GM18507 (cell line): ENCODE measurements around the gene CEP85.

Experiments used
- DNase-seq: peaks from one replicate; pipeline ENCODE4 v3.0.0; 2011; ENCODE audit warnings: low read depth; ENCODE audit not compliant: insufficient read length; ENCODE audit errors: extremely low spot score
- FAIRE-seq: peaks from 2 replicates; lab custom pipeline; 2011; peaks lifted over from hg19 to GRCh38; lab: Jason Lieb, UNC

Gene CEP85, protein sequence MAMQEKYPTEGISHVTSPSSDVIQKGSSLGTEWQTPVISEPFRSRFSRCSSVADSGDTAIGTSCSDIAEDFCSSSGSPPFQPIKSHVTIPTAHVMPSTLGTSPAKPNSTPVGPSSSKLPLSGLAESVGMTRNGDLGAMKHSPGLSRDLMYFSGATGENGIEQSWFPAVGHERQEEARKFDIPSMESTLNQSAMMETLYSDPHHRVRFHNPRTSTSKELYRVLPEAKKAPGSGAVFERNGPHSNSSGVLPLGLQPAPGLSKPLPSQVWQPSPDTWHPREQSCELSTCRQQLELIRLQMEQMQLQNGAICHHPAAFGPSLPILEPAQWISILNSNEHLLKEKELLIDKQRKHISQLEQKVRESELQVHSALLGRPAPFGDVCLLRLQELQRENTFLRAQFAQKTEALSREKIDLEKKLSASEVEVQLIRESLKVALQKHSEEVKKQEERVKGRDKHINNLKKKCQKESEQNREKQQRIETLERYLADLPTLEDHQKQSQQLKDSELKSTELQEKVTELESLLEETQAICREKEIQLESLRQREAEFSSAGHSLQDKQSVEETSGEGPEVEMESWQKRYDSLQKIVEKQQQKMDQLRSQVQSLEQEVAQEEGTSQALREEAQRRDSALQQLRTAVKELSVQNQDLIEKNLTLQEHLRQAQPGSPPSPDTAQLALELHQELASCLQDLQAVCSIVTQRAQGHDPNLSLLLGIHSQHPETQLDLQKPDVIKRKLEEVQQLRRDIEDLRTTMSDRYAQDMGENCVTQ

GRCh38 chr1:26233903-26234643 lies at the start of gene CEP85:
Gene CEP85 (plus strand): TSS chr1:26234200. CDS start chr1:26239784, 5,584 bp downstream.
- DNase-seq (peak; percentile 99), FAIRE-seq (peak; percentile 100)

DNA sequence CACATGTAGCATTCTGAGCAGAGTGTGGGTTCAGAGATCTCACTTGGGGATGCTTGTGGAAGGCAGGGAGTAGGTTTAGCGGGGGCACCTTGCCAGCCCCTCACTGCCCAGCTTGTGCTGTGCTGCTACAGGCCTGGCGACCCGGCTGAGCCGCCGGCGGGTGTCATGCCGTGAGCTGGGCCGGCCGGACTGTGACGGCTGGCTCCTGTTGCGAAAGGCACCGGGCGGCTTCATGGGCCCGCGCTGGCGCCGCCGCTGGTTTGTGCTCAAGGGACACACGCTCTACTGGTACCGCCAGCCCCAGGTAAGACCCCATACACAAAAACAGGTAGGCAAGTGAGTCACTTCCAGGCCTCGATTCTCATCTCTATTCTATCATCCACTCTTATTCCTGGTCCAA lies 49.1 kb upstream of the CEP85 start:
- no peak for FAIRE-seq
- DNase-seq: no peak

- FAIRE-seq: no peak
- DNase-seq: no peak
Observed at GRCh38 chr1:26187882-26188281, 46.1 kb upstream of the CEP85 start.

- DNase-seq (no peak), FAIRE-seq (no peak)
Observed at GRCh38 chr1:26188477-26188876, 45.5 kb upstream of the CEP85 start.

GRCh38 chr1:26189331-26189730 lies 44.7 kb upstream of the CEP85 start:
- FAIRE-seq: no peak

DNA sequence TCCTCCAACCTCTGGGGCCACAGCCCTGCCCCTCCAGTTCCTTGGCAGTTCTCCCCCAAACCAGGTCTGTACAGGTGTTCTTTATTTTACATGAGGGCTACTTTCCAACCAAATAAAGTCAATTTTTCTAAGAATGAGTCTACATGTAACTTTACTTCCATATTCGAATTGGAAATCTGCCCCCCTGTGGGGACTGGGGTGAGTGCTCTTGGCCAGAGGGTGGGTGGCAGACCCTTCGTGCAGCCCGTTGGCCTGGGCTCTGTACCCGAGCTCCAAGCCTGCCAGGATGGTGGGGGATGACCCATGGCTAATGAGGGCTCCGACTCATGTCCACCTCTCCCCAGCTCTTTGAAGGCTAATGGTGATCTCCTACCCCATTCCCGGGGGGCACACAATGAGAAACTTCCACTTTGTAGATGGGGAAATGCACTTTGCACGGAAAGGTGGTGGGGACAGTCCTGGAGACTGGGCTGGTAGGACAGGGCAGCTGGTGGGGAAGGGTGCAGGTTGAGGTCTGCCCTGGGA lies 44.2 kb upstream of the CEP85 start:
- FAIRE-seq (no peak), DNase-seq (no peak)

More at GRCh38 chr1:26189331-26189730, 44.7 kb upstream of the CEP85 start:
- no peak for DNase-seq

- no peak for FAIRE-seq
- no peak for DNase-seq
Observed at GRCh38 chr1:26190373-26190987, 43.5 kb upstream of the CEP85 start, which contains the start of gene CATSPER4. Gene CATSPER4 (plus strand): TSS chr1:26190602. CDS start chr1:26190628, 26 bp downstream.

- FAIRE-seq (no peak), DNase-seq (no peak)
Observed at GRCh38 chr1:26191739-26192138, 42.3 kb upstream of the CEP85 start.

DNA sequence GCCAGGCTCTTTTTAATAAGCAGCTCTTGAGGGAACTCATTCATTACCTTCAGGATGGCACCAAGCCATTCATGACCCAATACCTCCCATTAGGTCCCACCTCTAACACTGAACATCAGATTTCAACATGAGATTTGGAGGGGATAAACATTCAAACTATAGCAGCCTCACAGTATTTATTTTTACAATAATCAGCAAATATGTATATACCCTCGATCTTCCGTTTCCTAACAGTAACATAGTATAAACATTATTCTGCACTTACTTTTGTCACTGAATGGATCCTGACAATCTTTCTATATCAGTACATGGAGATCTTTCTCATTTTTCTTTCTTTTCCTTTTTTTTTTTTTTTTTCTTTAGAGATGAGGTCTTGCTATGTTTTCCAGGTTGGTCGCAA lies 38.2 kb upstream of the CEP85 start:
- no peak for DNase-seq
- FAIRE-seq: no peak

DNA sequence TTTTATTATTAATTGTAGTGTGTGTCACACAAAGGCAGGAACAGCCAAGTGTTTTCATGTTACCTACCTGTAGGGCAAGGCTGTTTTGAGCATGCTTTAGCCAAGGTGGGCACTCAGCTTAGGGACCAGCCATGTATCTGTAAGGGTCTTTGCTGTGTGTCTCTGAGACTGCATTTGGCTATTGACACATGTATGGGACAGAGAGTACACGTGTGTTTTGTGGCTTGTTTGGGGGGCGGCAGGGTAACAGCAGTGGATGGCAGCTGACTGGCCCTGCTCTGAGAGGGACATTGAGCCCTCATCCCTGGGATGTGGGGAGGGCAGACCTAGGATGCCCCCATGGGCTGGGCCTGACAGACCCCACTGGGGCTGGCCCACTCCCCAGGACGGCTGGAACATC lies 36.7 kb upstream of the CEP85 start:
- FAIRE-seq (no peak), DNase-seq (no peak)

DNA sequence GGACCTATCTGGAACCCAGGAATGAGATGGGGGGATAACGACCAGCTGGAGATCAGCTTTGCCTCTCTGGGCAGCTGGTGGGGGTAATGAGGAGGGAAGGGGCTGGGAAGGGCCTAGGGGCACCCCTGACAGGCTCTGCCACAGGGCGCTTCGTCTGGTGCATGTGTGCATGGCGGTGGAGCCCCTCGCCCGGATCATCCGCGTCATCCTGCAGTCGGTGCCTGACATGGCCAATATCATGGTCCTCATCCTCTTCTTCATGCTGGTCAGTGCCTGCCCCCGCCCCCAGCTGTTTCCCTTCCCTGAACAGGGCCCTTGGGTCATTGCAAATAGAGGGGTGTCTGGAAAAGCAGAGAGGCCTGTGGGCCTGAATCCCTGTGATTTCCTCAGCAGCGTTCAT lies 36.2 kb upstream of the CEP85 start:
- DNase-seq (no peak), FAIRE-seq (no peak)

DNA sequence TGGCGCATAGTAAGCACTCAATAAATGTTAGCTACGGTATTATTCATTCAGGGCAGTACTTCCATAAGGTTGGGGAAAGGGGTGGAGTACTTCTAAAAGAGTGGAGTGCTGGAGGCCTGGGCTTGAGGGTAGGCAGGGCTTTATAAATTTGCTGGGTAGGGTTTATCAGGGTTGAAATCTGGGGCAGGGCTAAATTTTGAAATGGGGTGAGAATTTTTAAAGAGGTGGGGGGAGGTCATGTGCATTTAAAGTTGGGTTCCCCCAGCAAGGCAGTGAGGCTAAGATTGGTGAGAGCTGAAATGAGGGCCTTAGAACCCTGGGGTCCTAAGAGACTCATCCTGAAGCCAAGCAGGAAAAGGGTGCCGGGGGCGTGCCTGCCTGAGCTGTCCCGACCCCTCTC lies 33.6 kb upstream of the CEP85 start:
- no peak for DNase-seq
- no peak for FAIRE-seq

GRCh38 chr1:26203642-26204318 lies 30.2 kb upstream of the CEP85 start:
- FAIRE-seq: no peak
- no peak for DNase-seq

GRCh38 chr1:26210147-26210870 lies 23.7 kb upstream of the CEP85 start:
- FAIRE-seq: no peak
- DNase-seq: no peak

DNA sequence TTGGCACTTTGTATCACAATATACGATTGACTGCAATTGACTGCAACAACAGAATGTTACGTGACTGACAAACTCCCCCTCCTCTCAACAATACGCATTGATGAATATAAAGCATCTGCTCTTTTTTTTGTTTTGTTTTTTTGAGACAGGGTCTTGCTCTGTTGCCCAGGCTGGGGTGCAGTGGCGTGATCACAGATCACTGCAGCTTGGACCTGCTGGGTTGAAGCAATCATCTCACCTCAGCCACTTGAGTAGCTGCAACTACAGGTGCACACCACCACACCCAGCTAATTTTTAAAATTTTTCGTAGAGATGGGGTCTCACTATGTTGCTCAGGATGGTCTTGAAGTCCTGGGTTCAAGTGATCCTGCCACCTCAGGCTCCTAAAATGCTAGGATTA lies 21.3 kb upstream of the CEP85 start:
- no peak for DNase-seq
- FAIRE-seq: no peak

GRCh38 chr1:26213335-26213905 lies 20.6 kb upstream of the CEP85 start:
- no peak for DNase-seq
- FAIRE-seq: no peak

DNA sequence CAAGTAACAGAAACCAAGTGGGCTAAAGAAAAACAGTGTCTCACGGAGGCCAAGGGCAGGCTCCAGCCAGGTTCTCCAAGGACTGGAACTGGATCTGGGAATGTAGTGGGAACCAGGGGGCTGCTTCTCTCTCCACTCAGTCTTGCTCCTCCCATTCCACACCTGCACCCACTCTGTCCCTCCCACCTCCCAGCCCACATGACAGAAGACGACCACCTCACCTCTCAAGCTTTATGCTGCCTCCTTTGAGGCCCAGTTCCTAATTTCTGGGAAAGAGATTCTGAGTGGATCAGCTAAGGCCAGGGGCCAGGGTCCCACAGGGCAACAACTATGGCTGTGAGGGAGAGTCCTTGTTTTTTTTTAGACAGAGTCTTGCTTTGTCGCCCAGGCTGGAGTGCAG lies 18.8 kb upstream of the CEP85 start:
- no peak for FAIRE-seq
- no peak for DNase-seq

GRCh38 chr1:26218906-26219494 lies 15.0 kb upstream of the CEP85 start:
- FAIRE-seq (no peak), DNase-seq (no peak)
